Caki2 (cell line): ENCODE data around the gene RNF103. TPM values are rescaled to one million over a fixed set of nuclear protein-coding genes. Genes with fewer than 3 reads are reported as not detected.
A peak's percentile ranks its signal among the peaks of the same experiment; 100 is the strongest.

ENCODE experiments used
- DNase-seq: peaks from one replicate; pipeline ENCODE4 v3.0.0-alpha.2; 2015; ENCODE audit warnings: low read depth
- in situ Hi-C: cut with HindIII; loops from 2 replicates; pipeline ENCODE4 v1.10.0; 2016; ENCODE audit warnings: low sequenced_read_pairs, low pct_unique_long_range_greater_than_20kb, mixed read lengths
- total RNA-seq: library from RNA; depleted of rRNA; stranded (reverse); fragments of >200 nt; shearing (Covaris generic); gene quantifications from 2 replicates; pipeline ENCODE4 v1.2.3, GENCODE V29; 2014; ENCODE audit warnings: low replicate concordance

Gene RNF103
- total RNA-seq, 1 experiment from 2014 or later = 16.7 TPM

DNA sequence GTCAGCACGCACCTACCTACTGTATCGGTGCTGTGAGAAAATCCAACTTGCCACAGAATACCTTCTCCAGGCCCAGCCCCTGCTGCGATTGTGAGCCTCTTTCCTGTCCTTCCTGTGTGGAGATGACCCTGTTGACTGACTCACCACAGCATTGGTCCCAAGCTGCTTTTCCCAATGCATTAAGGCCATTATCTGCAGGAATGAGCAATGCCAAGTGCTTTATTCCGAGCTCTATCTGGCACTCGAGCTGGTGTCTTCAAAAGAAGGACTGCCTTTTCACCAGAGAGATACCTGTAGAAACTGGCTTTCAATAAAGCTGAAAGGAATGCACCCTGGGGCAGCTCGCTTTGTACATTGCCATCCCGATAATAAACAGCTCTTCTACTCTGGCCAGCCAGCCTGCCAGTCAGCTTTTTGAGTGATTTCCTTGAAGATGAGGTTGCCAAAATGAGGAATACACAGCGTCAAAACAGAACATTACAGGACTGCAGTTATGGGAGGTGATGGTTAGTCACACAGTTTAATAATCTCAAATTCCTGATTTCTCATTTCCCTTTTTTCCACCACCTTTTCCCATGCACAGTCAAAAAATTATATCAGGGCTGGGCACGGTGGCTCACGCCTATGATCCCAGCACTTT is 8.3 kb upstream of the RNF103 start:
- no peak for DNase-seq

DNA sequence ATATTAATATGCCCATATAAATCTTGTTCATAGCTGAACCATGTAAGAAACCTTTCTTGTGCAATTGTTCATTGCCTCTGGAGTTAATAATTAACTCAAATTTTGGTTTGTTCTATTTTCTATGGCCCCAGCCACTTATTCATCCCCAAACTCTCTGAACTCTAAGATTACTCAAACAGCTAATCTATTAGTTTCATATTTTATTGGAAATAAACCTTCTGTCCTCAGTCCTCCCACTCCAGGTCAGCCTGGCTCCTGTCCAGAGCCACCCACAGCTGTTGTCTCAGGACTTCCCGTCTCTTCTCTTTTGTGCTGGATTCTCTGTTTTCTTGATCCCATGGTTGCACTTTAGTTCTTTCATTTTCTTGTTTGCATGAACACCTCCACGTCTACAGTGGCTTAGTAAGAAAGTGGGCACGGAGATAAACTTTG is 4.4 kb upstream of the RNF103 start:
- in situ Hi-C loops = no loop called here
- DNase-seq = no peak

More for the DNA sequence above, 8.3 kb upstream of the RNF103 start:
- in situ Hi-C loops = no loop called here

GRCh38 chr2:86627550-86627949 is 3.9 kb upstream of the RNF103 start:
- DNase-seq = no peak
- in situ Hi-C loops = no loop called here

GRCh38 chr2:86625096-86625495 is 1.4 kb upstream of the RNF103 start:
- in situ Hi-C loops = no loop called here
- no peak for DNase-seq

GRCh38 chr2:86624267-86624547 is 542 bp upstream of the RNF103 start:
- DNase-seq = no peak
- in situ Hi-C loops = no loop called here

- DNase-seq = peak; percentile 61
- in situ Hi-C loops = no loop called here
Observed at GRCh38 chr2:86623043-86623493, 597 bp downstream of the RNF103 start.

- in situ Hi-C loops = no loop called here
- peak; percentile 48 for DNase-seq
Observed at GRCh38 chr2:86622519-86623042, 1.1 kb downstream of the RNF103 start.

GRCh38 chr2:86621280-86621943 is 2.3 kb downstream of the RNF103 start:
- in situ Hi-C loops = no loop called here
- peak; percentile 29 for DNase-seq

- in situ Hi-C loops = loop anchor here (10.0 kb wide), 1 partner anchor 123 kb away; no protein-coding TSS in a partner anchor
- no peak for DNase-seq
Observed at GRCh38 chr2:86617738-86618137, 5.9 kb downstream of the RNF103 start.

DNA sequence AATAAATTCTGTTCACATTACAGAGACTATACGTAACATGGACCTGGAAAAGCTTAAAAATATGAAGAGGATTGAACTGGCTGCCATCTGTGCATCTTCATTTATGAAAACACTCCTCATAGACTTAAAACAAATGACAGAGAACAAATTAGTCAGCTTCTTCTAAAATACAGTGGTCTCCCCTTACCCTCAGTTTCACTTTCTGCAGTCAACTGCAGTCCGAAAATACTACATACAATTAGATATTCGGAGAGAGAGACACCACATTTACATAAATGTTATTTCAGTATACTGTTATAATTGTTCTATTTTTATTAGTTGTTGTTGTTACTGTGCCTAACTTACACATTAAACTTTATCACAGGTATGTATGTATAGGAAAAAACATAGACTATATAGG is 6.5 kb downstream of the RNF103 start:
- in situ Hi-C loops = loop anchor here (10.0 kb wide), 1 partner anchor 122 kb away; no protein-coding TSS in a partner anchor
- DNase-seq = no peak

DNA sequence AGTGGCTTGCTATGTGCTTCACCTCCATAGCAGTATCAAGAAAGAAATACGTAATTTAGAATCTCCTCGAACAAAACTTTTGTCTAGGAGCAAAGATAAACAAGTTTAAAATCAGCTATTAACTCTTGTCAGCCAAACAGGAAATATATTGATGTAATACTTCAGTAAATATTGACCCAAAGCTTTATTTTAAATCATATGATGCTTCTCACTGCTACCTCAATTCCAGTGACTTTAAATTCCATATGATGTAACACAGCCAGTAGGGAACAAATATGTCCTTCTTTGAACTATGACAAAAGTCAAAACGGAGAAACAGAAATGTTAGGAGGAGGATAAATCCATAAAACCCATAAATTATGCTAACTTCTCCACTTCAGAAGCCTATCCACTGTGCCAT is 7.2 kb downstream of the RNF103 start:
- no peak for DNase-seq
- in situ Hi-C loops = loop anchor here (10.0 kb wide), 1 partner anchor 122 kb away; no protein-coding TSS in a partner anchor

GRCh38 chr2:86615596-86615995 is 8.1 kb downstream of the RNF103 start:
- in situ Hi-C loops = loop anchor here (10.0 kb wide), 1 partner anchor 121 kb away; no protein-coding TSS in a partner anchor
- no peak for DNase-seq

GRCh38 chr2:86613515-86613914 is 10.2 kb downstream of the RNF103 start:
- DNase-seq = no peak
- in situ Hi-C loops = loop anchor here (10.0 kb wide), 1 partner anchor 119 kb away; no protein-coding TSS in a partner anchor

DNA sequence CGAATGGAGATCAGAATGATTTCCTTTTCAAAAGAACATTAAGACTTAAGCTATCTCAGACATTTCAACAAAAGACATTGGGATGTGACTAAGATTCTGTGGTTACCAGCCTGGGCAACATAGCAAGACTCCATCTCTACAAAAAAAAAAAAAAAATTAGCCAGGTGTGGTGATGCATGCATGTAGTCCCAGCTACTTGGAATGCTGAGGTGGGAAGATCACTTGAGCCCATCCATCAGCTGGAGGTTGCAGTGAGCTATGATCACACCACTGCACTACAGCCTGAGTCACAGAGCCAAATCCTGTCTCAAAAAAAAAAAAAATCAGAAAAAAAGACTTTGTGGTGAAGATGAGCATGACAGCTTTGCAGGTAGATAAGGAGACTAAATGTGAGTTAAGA is 12.8 kb downstream of the RNF103 start:
- no peak for DNase-seq
- in situ Hi-C loops = loop anchor here (10.0 kb wide), 1 partner anchor 116 kb away; no protein-coding TSS in a partner anchor

GRCh38 chr2:86608832-86609410 is 14.7 kb downstream of the RNF103 start:
- in situ Hi-C loops = no loop called here
- no peak for DNase-seq

DNA sequence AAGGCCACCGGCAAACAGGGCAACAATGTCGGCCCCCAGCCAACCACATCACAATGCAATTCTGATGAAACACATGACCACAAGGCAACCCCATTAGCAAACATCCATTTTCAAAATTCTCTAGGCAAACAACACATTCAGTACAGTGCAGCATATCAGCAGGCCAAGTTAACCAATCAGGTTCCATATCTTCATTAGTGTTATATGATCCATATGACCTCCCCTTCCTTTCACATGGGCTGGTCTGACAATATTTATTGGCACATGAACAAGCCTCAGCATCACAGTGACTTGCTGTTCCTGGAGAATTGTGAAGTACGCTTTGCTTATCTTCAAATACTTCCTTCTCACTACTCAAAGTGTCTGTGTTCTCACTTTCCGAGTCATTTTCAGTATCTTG is 19.8 kb downstream of the RNF103 start:
- in situ Hi-C loops = no loop called here
- DNase-seq = no peak

- in situ Hi-C loops = no loop called here
- DNase-seq = no peak
Observed at GRCh38 chr2:86598966-86599365, 24.7 kb downstream of the RNF103 start.

DNA sequence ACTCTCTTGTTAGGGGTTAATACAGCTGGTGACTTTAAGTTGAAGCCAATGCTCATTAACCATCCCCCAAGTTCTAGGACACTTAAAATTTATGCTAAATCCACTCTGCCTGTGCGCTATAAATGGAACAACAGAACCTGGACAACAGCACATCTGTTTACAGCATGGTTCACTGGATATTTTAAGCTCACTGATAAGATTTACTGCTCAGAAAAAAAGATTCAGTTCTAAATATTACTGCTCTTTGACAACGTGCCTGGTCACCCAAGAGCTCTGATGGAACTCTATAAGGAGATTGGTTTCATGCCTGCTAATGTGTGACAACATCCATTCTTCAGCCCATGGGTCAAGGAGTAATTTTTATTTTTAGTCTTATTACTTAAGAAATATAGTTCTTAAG is 27.5 kb downstream of the RNF103 start:
- DNase-seq = no peak
- in situ Hi-C loops = no loop called here

GRCh38 chr2:86593266-86593665 is 30.4 kb downstream of the RNF103 start:
- in situ Hi-C loops = no loop called here
- DNase-seq = no peak
